GM06990 (cell line): ENCODE measurements around the gene PCCA.
"Not testable (repeated sequence)": the region's sequence is repeated elsewhere in the genome, so short reads cannot be mapped to it uniquely, and the experiment has no call there.

Experiments used
- DNase-seq: peaks from one replicate; pipeline ENCODE4 v3.0.0-alpha.2; 2011; ENCODE audit not compliant: insufficient read length; ENCODE audit errors: extremely low read depth
- H3K27me3 ChIP-seq: replicated peaks from 2 replicates; pipeline ENCODE4 v1.6.0; 2011; ENCODE audit warnings: low read length; ENCODE audit not compliant: control insufficient read depth, insufficient read depth
- H3K36me3 ChIP-seq: 2 replicates; pipeline ENCODE4 v1.5.1; 2011; ENCODE audit warnings: low read length; ENCODE audit not compliant: control insufficient read depth, insufficient read depth
- H3K4me3 ChIP-seq: replicated peaks from 2 replicates; pipeline ENCODE4 v1.5.1; 2011; ENCODE audit warnings: low read depth, mild to moderate bottlenecking, control low read depth, low read length
- CTCF ChIP-seq: IDR thresholded peaks from 2 replicates; pipeline ENCODE4 v1.5.1; 2011; ENCODE audit warnings: low read length, control low read depth, mild to moderate bottlenecking, inconsistent platforms; ENCODE audit not compliant: insufficient read depth, poor library complexity, severe bottlenecking

Gene PCCA

GRCh38 chr13:100131863-100132574 lies 43.1 kb downstream of the PCCA start:
- Histone ChIP-seq H3K36me3 (no peaks in the 10 kb centered on the region), H3K27me3 (no peaks in the 10 kb centered on the region), H3K4me3 (no peak overlapping the region)
- TF ChIP-seq CTCF: no peak
- no peak for DNase-seq

DNA sequence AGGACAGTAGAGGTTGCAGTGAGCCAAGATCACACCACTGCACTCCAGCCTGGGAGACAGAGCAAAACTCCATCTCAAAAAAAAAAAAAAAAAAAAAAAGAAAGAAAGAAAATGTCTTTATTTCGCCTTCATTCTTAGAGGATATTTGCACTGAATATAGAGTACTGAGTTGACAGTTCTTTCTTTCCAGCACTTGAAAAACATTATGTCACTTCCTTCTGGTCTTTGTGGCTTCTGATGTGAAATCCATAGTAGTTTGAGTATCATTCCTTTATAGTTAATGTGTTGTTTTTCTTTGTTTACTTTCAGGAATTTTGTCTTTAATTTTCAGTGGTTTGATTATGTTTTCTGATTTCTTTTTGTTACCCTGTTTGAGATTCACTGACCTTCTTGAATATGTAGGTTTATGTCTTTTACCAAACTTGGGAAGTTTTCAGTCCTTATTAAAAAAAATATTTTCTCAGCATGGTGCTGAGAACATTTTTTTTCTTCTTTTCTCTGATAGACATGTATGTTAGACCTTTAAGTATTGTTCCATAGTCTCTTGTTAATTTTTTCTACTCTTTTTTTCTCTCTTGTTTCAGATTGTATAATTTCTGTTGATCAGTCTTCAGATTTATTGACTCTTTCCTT lies 50.1 kb downstream of the PCCA start:
- H3K27me3 ChIP-seq: no peaks in the 10 kb centered on the region
- TF ChIP-seq CTCF: no peak
- no peak overlapping the region for H3K4me3 ChIP-seq
- H3K36me3 ChIP-seq: no peaks in the 10 kb centered on the region; the same call in 1 of the 2 replicates
- DNase-seq: no peak

DNA sequence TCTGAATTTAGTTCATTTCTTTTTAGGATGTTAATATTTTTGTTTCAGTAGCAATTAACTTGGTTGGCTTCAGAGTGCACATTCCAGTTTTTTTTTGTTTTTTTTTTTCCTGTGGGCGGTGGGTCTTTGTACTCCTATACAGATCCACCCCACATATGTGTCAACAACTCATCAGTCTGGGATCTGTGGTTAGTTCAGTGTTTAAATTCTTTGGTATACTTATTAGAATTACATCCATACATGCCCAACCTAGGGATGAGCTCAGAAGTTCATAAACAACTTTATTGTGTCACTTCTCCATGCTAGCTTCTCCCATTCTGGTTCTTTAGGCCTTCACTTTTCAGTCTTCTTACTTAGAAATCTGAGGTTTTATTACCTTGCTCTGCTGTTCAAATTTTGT lies 50.9 kb downstream of the PCCA start:
- H3K4me3 ChIP-seq: no peak overlapping the region
- TF ChIP-seq CTCF: no peak
- no peak for DNase-seq
- H3K27me3 ChIP-seq: no peaks in the 10 kb centered on the region
- H3K36me3 ChIP-seq: no peaks in the 10 kb centered on the region; the same call in 1 of the 2 replicates

DNA sequence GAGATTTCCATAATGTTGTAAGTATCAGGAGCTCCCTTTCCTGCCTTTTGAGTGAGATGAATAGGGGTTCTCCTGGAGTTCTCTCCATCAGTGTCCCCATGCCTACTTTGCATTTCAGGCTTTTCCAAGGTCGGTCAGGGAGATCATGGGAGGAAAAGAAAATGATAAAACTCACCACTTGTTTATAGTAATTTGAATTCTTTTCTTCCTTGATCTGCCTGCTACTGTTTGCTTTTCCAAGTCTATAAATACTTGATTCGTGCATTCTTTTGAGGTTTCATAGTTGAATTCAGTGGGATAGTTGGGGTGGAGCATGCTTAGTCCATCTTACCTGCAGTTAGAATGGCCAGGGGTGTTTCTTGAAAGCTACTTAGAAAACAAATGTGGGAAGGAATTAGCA lies 51.5 kb downstream of the PCCA start:
- H3K36me3 ChIP-seq: no peaks in the 10 kb centered on the region; the same call in 1 of the 2 replicates
- no peak for DNase-seq
- no peak for TF ChIP-seq CTCF
- no peaks in the 10 kb centered on the region for H3K27me3 ChIP-seq
- H3K4me3 ChIP-seq: no peak overlapping the region

- not testable (repeated sequence) for H3K27me3 ChIP-seq, H3K4me3 ChIP-seq, DNase-seq, H3K36me3 ChIP-seq
Measured at GRCh38 chr13:100141461-100141961, 52.6 kb downstream of the PCCA start.

DNA sequence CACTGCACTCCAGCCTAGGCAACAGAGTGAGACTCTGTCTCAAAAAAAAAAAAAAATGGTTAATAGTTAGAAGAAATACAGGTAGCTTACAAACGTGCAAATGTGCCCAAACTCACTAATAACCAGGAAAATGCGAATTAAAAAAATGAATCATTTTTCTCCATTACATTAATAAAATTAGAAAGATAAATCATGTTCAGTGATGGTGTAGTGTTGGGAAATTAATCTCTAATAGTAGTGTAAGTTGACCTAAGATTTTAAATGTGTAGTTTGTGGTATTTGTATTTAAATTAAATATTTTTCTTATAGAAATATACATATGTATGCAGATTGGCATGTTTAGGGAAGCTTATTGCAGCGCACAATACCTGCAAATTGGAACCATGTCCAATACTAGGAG lies 57.6 kb downstream of the PCCA start:
- no peaks in the 10 kb centered on the region for H3K27me3 ChIP-seq
- no peaks in the 10 kb centered on the region; the same call in 1 of the 2 replicates for H3K36me3 ChIP-seq
- H3K4me3 ChIP-seq: no peak overlapping the region
- no peak for DNase-seq
- TF ChIP-seq CTCF: no peak
